ENCODE data around the gene POC5.

Gene POC5

DNA sequence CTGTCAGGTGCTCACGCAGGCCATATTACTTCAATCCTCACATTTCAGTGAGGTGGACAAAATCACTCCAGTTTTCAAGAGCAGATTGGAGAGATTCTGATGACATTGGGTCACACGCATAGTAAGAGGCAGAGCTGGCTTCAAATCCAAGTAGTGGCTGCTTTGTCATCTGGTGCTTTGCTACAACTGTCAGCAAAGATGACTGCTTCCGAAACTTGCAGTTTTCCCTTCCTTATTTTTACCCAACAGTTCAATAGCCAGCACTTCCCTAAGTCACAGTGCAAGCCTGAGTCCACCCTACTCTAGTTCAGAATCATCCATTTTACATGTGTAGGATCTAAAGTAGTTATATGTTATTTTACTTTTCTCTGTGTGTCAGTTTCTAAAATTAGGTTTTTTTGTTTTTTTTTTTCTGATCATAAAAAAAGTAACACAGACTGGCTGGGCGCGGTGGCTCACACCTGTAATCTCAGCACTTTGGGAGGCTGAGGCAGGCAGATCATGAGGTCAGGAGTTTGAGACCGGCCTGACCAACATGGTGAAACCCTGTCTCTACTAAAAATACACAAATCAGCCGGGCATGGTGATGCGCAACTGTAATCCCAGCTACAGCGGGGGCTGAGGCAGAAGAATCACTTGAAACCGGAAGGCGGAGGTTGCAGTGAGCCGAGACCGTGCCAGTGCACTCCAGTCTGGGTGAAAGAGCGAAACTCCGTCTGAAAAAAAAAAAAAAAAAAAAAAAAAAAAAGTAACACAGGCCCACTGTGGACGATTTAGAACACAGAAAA lies 56.4 kb downstream of the POC5 start:
- H3K4me3 ChIP-seq (replicated peaks; ENCODE audit: insufficient read depth, low read length), result no peak overlapping the region
- DNase-seq (ENCODE audit: low read depth in 1 of 2, low spot score in 1 of 2), result no peak
- TF ChIP-seq, protein P1, sequence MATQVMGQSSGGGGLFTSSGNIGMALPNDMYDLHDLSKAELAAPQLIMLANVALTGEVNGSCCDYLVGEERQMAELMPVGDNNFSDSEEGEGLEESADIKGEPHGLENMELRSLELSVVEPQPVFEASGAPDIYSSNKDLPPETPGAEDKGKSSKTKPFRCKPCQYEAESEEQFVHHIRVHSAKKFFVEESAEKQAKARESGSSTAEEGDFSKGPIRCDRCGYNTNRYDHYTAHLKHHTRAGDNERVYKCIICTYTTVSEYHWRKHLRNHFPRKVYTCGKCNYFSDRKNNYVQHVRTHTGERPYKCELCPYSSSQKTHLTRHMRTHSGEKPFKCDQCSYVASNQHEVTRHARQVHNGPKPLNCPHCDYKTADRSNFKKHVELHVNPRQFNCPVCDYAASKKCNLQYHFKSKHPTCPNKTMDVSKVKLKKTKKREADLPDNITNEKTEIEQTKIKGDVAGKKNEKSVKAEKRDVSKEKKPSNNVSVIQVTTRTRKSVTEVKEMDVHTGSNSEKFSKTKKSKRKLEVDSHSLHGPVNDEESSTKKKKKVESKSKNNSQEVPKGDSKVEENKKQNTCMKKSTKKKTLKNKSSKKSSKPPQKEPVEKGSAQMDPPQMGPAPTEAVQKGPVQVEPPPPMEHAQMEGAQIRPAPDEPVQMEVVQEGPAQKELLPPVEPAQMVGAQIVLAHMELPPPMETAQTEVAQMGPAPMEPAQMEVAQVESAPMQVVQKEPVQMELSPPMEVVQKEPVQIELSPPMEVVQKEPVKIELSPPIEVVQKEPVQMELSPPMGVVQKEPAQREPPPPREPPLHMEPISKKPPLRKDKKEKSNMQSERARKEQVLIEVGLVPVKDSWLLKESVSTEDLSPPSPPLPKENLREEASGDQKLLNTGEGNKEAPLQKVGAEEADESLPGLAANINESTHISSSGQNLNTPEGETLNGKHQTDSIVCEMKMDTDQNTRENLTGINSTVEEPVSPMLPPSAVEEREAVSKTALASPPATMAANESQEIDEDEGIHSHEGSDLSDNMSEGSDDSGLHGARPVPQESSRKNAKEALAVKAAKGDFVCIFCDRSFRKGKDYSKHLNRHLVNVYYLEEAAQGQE (IDR thresholded peaks at IDR 0.05; ENCODE audit: insufficient replicate concordance, low read depth), result no peak
- no peak for TF ChIP-seq SPI1 (IDR thresholded peaks at IDR 0.05; ENCODE audit: borderline replicate concordance, low read depth)
- no peak for TF ChIP-seq GABPA (IDR thresholded peaks at IDR 0.05; ENCODE audit: low read depth)
- no peak for TF ChIP-seq POLR2AphosphoS5 (IDR thresholded peaks at IDR 0.05; ENCODE audit: low read depth)
- TF ChIP-seq, protein P2, sequence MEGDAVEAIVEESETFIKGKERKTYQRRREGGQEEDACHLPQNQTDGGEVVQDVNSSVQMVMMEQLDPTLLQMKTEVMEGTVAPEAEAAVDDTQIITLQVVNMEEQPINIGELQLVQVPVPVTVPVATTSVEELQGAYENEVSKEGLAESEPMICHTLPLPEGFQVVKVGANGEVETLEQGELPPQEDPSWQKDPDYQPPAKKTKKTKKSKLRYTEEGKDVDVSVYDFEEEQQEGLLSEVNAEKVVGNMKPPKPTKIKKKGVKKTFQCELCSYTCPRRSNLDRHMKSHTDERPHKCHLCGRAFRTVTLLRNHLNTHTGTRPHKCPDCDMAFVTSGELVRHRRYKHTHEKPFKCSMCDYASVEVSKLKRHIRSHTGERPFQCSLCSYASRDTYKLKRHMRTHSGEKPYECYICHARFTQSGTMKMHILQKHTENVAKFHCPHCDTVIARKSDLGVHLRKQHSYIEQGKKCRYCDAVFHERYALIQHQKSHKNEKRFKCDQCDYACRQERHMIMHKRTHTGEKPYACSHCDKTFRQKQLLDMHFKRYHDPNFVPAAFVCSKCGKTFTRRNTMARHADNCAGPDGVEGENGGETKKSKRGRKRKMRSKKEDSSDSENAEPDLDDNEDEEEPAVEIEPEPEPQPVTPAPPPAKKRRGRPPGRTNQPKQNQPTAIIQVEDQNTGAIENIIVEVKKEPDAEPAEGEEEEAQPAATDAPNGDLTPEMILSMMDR (IDR thresholded peaks at IDR 0.05; ENCODE audit: insufficient read depth, low read length), result no peak
- H3K27me3 ChIP-seq (ENCODE audit: insufficient read depth, poor library complexity, severe bottlenecking), result no peaks in the 10 kb centered on the region
- no peak overlapping the region for H3K27ac ChIP-seq (replicated peaks)

DNA sequence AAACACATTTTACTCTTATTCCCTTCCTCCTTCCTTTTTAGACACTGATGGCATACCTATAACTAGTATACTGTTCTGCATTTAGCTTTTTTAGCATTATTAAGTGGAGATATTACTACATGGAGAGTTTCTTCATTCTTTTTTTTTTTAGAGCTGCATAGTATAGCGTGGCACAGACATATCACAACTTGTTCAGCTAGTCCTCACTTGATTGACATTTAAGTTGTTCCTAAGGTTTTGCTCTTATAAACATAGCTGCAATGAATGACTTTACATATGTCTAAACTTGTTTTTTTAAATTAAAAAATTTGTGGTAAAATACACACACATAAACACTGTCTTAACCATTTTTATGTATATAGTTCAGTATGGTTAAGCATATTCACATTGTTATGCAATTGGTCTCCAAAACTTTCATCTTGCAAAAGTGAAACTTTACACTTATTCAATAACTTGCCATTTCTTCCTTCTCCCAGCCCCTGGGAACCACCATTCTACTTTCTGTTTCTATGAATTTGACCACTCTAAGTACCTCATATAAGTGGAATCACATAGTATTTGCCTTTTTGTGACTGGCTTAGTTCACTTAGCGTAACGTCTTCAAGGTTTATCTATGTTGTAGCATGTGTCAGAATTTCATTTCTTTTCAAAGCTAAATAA lies 57.3 kb downstream of the POC5 start:
- no peak overlapping the region for H3K4me3 ChIP-seq (replicated peaks; ENCODE audit: insufficient read depth, low read length)
- no peak for DNase-seq (ENCODE audit: low read depth in 1 of 2, low spot score in 1 of 2)
- no peak overlapping the region for H3K27ac ChIP-seq (replicated peaks)
- TF ChIP-seq POLR2AphosphoS5 (IDR thresholded peaks at IDR 0.05; ENCODE audit: low read depth) (no peak), GABPA (IDR thresholded peaks at IDR 0.05; ENCODE audit: low read depth) (no peak)
- TF ChIP-seq, protein P2 (IDR thresholded peaks at IDR 0.05; ENCODE audit: insufficient read depth, low read length), result no peak
- TF ChIP-seq, protein P1 (IDR thresholded peaks at IDR 0.05; ENCODE audit: insufficient replicate concordance, low read depth), result no peak
- no peaks in the 10 kb centered on the region for H3K27me3 ChIP-seq (ENCODE audit: insufficient read depth, poor library complexity, severe bottlenecking)

DNA sequence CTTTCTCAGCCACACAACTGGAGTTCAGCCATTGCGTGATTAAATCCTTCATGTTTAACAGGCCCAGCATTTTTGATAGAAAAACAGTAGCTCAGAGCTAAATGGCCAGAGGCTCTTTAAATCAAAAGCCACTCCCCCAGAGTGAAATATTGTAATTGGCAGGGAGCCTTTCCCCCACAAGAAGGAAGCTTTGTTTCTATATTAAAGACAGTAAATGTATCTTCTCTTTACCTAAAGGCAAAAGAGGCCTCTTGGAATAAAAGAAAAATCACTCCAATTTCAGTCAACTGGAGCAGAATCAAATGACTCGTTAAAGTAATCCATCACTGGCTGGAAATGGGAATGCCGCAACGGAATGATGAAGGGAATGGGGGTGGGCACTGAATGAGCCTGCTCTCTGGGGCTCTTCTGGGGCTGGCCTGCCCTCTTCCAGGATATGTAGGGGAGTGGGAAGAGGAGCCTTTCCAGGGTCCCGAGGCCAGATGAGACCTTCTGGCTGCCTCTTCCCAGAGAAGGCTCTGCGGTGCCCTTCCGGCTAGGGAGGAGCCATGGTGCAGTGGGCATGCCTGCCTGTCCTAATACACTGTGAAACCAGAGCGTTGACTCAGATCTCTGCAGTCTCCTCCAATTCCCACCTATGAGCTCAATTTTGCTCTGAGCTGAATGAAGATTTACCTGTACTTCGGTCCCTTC lies 60.8 kb downstream of the POC5 start:
- Histone ChIP-seq H3K27ac (replicated peaks) (no peak overlapping the region), H3K4me3 (replicated peaks; ENCODE audit: insufficient read depth, low read length) (no peak overlapping the region), H3K27me3 (ENCODE audit: insufficient read depth, poor library complexity, severe bottlenecking) (no peaks in the 10 kb centered on the region)
- no peak for DNase-seq (ENCODE audit: low read depth in 1 of 2, low spot score in 1 of 2)
- TF ChIP-seq GABPA (IDR thresholded peaks at IDR 0.05; ENCODE audit: low read depth), result no peak
- TF ChIP-seq, protein P2 (IDR thresholded peaks at IDR 0.05; ENCODE audit: insufficient read depth, low read length), result no peak
- TF ChIP-seq, protein P1 (IDR thresholded peaks at IDR 0.05; ENCODE audit: insufficient replicate concordance, low read depth), result no peak
- no peak for TF ChIP-seq SPI1 (IDR thresholded peaks at IDR 0.05; ENCODE audit: borderline replicate concordance, low read depth)
- no peak for TF ChIP-seq POLR2AphosphoS5 (IDR thresholded peaks at IDR 0.05; ENCODE audit: low read depth)
